GM18867 (cell line): ENCODE data around the gene RAC2.
"Not testable (repeated sequence)": the region's sequence is repeated elsewhere in the genome, so short reads cannot be mapped to it uniquely, and the experiment has no call there.

ENCODE experiments used
- ATAC-seq: cut with Tn5 transposase; IDR thresholded peaks from one replicate; pipeline ENCODE4 v1.9.1; 2021; ENCODE audit warnings: mild to moderate bottlenecking, moderate library complexity; ENCODE audit not compliant: unreplicated experiment

RAC2 gene

GRCh38 chr22:37256075-37256726, 12.1 kb upstream of the RAC2 start:
- no peak for ATAC-seq

- no peak for ATAC-seq
These were observed 11.5 kb upstream of the RAC2 start for GRCh38 chr22:37255558-37256006.

- no peak for ATAC-seq
These were observed 10.8 kb upstream of the RAC2 start for GRCh38 chr22:37254867-37255233.

- no peak for ATAC-seq
These were observed 10.3 kb upstream of the RAC2 start for GRCh38 chr22:37254209-37254866.

- no peak for ATAC-seq
These were observed 9.1 kb upstream of the RAC2 start for GRCh38 chr22:37253126-37253660.

GRCh38 chr22:37251836-37252235, 7.8 kb upstream of the RAC2 start:
- ATAC-seq: not testable (repeated sequence)

- ATAC-seq: no peak
These were observed 5.9 kb upstream of the RAC2 start for GRCh38 chr22:37249986-37250385.

GRCh38 chr22:37248251-37248650, 4.2 kb upstream of the RAC2 start:
- no peak for ATAC-seq

- ATAC-seq: no peak
These were observed 1.7 kb upstream of the RAC2 start for GRCh38 chr22:37245740-37246139.

GRCh38 chr22:37244922-37245722, 1.1 kb upstream of the RAC2 start:
- no peak for ATAC-seq

GRCh38 chr22:37243402-37244113, 511 bp downstream of the RAC2 start:
- no peak for ATAC-seq

GRCh38 chr22:37242395-37242918, 1.6 kb downstream of the RAC2 start:
- peak; percentile 61 for ATAC-seq

GRCh38 chr22:37241351-37242142, 2.5 kb downstream of the RAC2 start:
- no peak for ATAC-seq

GRCh38 chr22:37240941-37241320, 3.1 kb downstream of the RAC2 start:
- ATAC-seq: no peak

- no peak for ATAC-seq
These were observed 3.7 kb downstream of the RAC2 start for GRCh38 chr22:37240240-37240940.

GRCh38 chr22:37239336-37240239, 4.5 kb downstream of the RAC2 start:
- no peak for ATAC-seq

- no peak for ATAC-seq
These were observed 6.4 kb downstream of the RAC2 start for GRCh38 chr22:37237371-37238268.
